Liver (tissue), 9 donors: ENCODE results near the gene SHC2. TPM values are rescaled to one million over a fixed set of nuclear protein-coding genes. Genes with fewer than 3 reads are reported as not detected.

ENCODE experiments used
- DNase-seq: peaks from one replicate; pipeline ENCODE4 v3.0.0-alpha.2; 2017; ENCODE audit warnings: low spot score
- H3K27ac ChIP-seq, 2 donors: one replicate each; pipeline ENCODE4 v1.7.0; 2013; ENCODE audit warnings: inconsistent platforms in 2 of 2, low read length in 2 of 2, control low read depth in 1 of 2, low read depth in 1 of 2, mild to moderate bottlenecking in 1 of 2
- H3K27me3 ChIP-seq, 4 donors: one replicate each; pipeline versions ENCODE4 v1.6.1 to v1.7.0; 2013; ENCODE audit warnings: low read length in 3 of 4, inconsistent platforms in 1 of 4, mild to moderate bottlenecking in 1 of 4, moderate library complexity in 1 of 4; ENCODE audit not compliant: control insufficient read depth in 4 of 4, insufficient read depth in 4 of 4
- H3K36me3 ChIP-seq, 4 donors: one replicate each; pipeline versions ENCODE4 v1.6.1 to v1.7.0; 2013; ENCODE audit warnings: low read length in 3 of 4, mild to moderate bottlenecking in 3 of 4, low read depth in 1 of 4, moderate library complexity in 1 of 4; ENCODE audit not compliant: control insufficient read depth in 4 of 4, insufficient read depth in 3 of 4
- H3K4me1 ChIP-seq, 4 donors: one replicate each; pipeline versions ENCODE4 v1.6.1 to v1.7.0; 2013; ENCODE audit warnings: low read length in 3 of 4, mild to moderate bottlenecking in 3 of 4, moderate library complexity in 1 of 4; ENCODE audit not compliant: control insufficient read depth in 4 of 4, insufficient read depth in 4 of 4
- H3K4me3 ChIP-seq, 3 donors: one replicate each; pipeline versions ENCODE4 v1.6.1 to v1.7.0; 2013; ENCODE audit warnings: low read length in 3 of 3, control low read depth in 1 of 3, low read depth in 1 of 3, mild to moderate bottlenecking in 1 of 3
- H3K9ac ChIP-seq, 2 donors: one replicate each; pipeline ENCODE4 v1.7.0; 2013; ENCODE audit warnings: low read length in 2 of 2, mild to moderate bottlenecking in 2 of 2, moderate library complexity in 2 of 2, control low read depth in 1 of 2, low read depth in 1 of 2
- H3K9me3 ChIP-seq, 4 donors: one replicate each; pipeline versions ENCODE4 v1.6.1 to v1.7.0; 2013; ENCODE audit warnings: low read length in 3 of 4; ENCODE audit not compliant: control insufficient read depth in 4 of 4
- EGR1 ChIP-seq, 2 donors: IDR thresholded peaks; 2 replicates each; pipeline ENCODE4 v1.6.1; 2016 to 2018; ENCODE audit warnings: antibody characterized with exemption in 2 of 2, low read depth in 2 of 2
- FOXA1 ChIP-seq: IDR thresholded peaks from 2 replicates; pipeline ENCODE4 v1.6.1; 2016; ENCODE audit warnings: antibody characterized with exemption
- GABPA ChIP-seq, 2 donors: IDR thresholded peaks in 1 of 2; conservative IDR thresholded peaks in 1 of 2; 2 replicates each; pipeline ENCODE4 v1.6.1; 2016; ENCODE audit warnings: antibody characterized with exemption in 2 of 2, mild to moderate bottlenecking in 1 of 2, moderate library complexity in 1 of 2
- HNF4A ChIP-seq, 2 donors: conservative IDR thresholded peaks; 2 replicates each; pipeline ENCODE4 v1.6.1; 2016; ENCODE audit warnings: antibody characterized with exemption in 2 of 2, mild to moderate bottlenecking in 2 of 2
- HNF4G ChIP-seq: IDR thresholded peaks from 2 replicates; pipeline ENCODE4 v1.6.1; 2016; ENCODE audit warnings: antibody characterized with exemption
- JUND ChIP-seq, 2 donors: IDR thresholded peaks; 2 replicates each; pipeline ENCODE4 v1.6.1; 2016; ENCODE audit warnings: antibody characterized with exemption in 2 of 2
- RXRA ChIP-seq, 2 donors: IDR thresholded peaks; 2 replicates each; pipeline ENCODE4 v1.6.1; 2017 to 2018; ENCODE audit warnings: antibody characterized with exemption in 2 of 2, mild to moderate bottlenecking in 1 of 2
- SP1 ChIP-seq: IDR thresholded peaks from 2 replicates; pipeline ENCODE4 v1.6.1; 2018; ENCODE audit warnings: antibody characterized with exemption, mild to moderate bottlenecking
- TAF1 ChIP-seq: conservative IDR thresholded peaks from 2 replicates; pipeline ENCODE4 v1.6.1; 2016; ENCODE audit warnings: antibody characterized with exemption, mild to moderate bottlenecking
- YY1 ChIP-seq: IDR thresholded peaks from 2 replicates; pipeline ENCODE4 v1.6.1; 2016; ENCODE audit warnings: antibody characterized with exemption, mild to moderate bottlenecking
- WGBS: extraction: QIAGEN DNeasy Blood & Tissue Kit; methylation state at CpG from one replicate; pipeline ENCODE4 v1.1.7; 2013; 5-methylcytosine and 5-hydroxymethylcytosine counted together
- polyA plus RNA-seq, 2 donors: library from polyadenylated mRNA; stranded (reverse) in 1 of 2; unstranded in 1 of 2; fragments of 200-250 nt in 1 of 2; fragments of >200 nt in 1 of 2; fragmentation: Nextera tagmentation in 1 of 2; extraction: Ambion mirVana in 1 of 2; gene quantifications; one replicate each; pipeline versions ENCODE4 v1.2.1 to v1.2.3, GENCODE V29; 2013 to 2015
- total RNA-seq, 2 donors: library from RNA; depleted of rRNA; stranded (reverse); fragments of >200 nt; gene quantifications; one replicate each; pipeline ENCODE4 v1.2.3, GENCODE V29; 2014
- TF ChIP-seq, protein P1 (sequence below): IDR thresholded peaks from 2 replicates; pipeline ENCODE4 v1.6.1; 2016; ENCODE audit warnings: antibody characterized with exemption
- TF ChIP-seq, protein P2 (sequence below): IDR thresholded peaks from 2 replicates; pipeline ENCODE4 v1.6.1; 2016; ENCODE audit warnings: antibody characterized with exemption
- TF ChIP-seq, protein P3 (sequence below): fragments of 150-350 bp; IDR thresholded peaks from 2 replicates; pipeline ENCODE4 v1.5.1; 2017; ENCODE audit warnings: improper control_type of control experiment, low read depth, low read length; ENCODE audit not compliant: missing input control
- TF ChIP-seq, protein P4 (sequence below): IDR thresholded peaks from 2 replicates; pipeline ENCODE4 v1.6.1; 2016; ENCODE audit warnings: antibody characterized with exemption, mild to moderate bottlenecking
- donor health status: healthy.
- donor health status: healthy.
- donor health status: healthy.
- donor health status: healthy.
- donor health status: healthy.

SHC2 gene
- total and polyA plus RNA-seq, 4 donors, result 15.6 to 43.0 (median 23.0) TPM

DNA sequence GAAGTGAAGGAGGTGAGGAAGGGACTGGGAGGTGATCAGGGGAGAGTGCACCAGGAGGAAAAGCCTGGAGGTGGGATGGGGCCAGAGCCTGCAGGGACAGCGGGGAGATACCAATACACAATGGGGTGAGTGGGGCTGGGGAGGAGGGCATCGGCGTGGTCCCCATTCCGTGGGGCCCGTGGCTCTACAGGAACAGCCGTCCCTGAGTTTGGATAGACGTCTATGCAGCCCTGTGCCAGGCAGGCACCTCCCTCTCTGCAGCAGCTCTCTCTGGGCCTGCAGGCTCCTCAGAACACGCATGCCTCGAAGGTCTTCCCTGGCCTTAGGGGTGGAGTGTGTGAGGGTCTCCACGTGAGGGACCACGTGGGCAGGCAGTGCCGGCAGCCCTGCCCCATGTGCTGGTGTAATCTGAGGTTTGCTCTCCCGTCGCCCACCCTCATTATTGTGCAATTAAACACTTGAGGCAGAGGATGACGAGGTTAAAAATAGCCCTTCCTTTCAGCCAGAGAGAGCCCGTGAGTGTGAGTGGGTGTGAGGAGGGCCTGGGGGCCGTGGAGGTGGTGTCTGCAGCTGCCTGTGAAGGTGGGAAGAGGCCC, 68.4 kb downstream of the SHC2 start:
- no peaks in the 10 kb centered on the region for H3K36me3 ChIP-seq
- DNase-seq, result no peak
- H3K27me3 ChIP-seq, result peaks cover 0 to 4% (median 0%) of the 10 kb centered on the region in 4 donors
- H3K4me1 ChIP-seq, result no peaks in the 10 kb centered on the region
- no peak for TF ChIP-seq TAF1
- TF ChIP-seq, protein P1, sequence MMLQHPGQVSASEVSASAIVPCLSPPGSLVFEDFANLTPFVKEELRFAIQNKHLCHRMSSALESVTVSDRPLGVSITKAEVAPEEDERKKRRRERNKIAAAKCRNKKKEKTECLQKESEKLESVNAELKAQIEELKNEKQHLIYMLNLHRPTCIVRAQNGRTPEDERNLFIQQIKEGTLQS, result no peak
- WGBS, result 62% methylated on average over 17 of the region's 17 CpGs
- no peak overlapping the region for H3K27ac ChIP-seq
- no peak overlapping the region for H3K9ac ChIP-seq
- no peak overlapping the region for H3K4me3 ChIP-seq
- no peaks in the 10 kb centered on the region for H3K9me3 ChIP-seq

DNA sequence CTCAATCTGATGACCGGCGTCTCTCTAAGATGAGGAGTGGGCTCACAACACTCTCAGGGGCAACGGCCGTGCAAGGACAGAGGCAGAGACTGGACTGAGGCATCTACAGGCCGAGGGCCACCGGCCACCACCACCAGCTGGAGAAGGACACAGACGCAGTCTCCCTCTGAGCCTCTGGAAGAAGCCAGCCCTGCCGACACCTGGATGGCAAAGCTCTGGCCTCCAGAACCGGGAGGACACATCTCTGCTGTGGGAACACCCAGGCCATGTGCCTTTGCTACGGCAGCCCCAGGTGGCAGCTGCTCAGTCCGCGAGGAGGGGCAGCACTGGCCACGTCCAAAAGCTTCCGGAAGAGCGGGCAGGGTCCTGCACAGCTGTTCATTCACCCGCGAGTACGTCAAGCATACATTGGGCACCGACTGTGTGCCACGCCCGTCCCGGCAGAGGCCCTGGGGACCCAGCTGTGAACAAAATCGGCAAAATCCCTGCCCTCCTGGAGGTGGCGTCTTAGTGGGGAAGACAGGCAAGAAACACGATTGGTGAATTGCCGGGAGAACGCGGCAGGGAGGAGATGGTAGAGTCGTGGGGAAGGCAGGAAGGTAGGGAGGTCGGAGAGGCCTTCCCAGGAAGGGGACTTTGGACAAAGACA, 69.0 kb downstream of the SHC2 start:
- no peak for DNase-seq
- H3K4me3 ChIP-seq, result no peak overlapping the region
- no peak overlapping the region for H3K27ac ChIP-seq
- no peaks in the 10 kb centered on the region for H3K36me3 ChIP-seq
- no peak overlapping the region for H3K9ac ChIP-seq
- H3K27me3 ChIP-seq, result peaks cover 0 to 4% (median 0%) of the 10 kb centered on the region in 4 donors
- 86% methylated on average over 30 of the region's 30 CpGs for WGBS
- no peaks in the 10 kb centered on the region for H3K4me1 ChIP-seq
- TF ChIP-seq HNF4G (no peak), SP1 (no peak), RXRA (IDR thresholded peaks at IDR 0.05) (no peak), HNF4A (conservative IDR thresholded peaks at IDR 0.05) (no peak), JUND (IDR thresholded peaks at IDR 0.05) (no peak)
- TF ChIP-seq, protein P2, sequence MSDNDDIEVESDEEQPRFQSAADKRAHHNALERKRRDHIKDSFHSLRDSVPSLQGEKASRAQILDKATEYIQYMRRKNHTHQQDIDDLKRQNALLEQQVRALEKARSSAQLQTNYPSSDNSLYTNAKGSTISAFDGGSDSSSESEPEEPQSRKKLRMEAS, result no peak
- H3K9me3 ChIP-seq, result no peaks in the 10 kb centered on the region

DNA sequence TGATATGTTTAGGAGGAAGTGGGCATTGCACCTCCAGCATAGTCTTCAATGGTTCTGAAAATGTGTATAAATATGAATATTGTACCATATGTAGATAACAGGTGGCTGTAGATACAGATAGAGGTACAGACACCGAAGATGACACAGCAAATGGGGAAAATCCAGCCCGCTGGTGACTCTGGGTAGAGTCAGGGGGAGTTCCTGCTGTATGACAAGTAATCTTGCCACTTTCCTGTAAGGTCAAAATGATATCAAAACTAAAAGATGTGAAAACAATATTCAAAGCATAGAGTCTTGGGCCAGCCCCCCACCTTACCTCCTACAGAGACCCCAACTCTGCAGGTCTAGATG, 69.7 kb downstream of the SHC2 start:
- Histone ChIP-seq H3K4me1 (no peaks in the 10 kb centered on the region), H3K9ac (no peak overlapping the region), H3K27me3 (peaks cover 0 to 4% (median 0%) of the 10 kb centered on the region in 4 donors), H3K27ac (no peak overlapping the region), H3K4me3 (no peak overlapping the region), H3K36me3 (no peaks in the 10 kb centered on the region), H3K9me3 (no peaks in the 10 kb centered on the region)
- TF ChIP-seq, protein P1, result no peak
- no peak for TF ChIP-seq FOXA1
- DNase-seq, result no peak
- 76% methylated on average over 2 of the region's 2 CpGs for WGBS

DNA sequence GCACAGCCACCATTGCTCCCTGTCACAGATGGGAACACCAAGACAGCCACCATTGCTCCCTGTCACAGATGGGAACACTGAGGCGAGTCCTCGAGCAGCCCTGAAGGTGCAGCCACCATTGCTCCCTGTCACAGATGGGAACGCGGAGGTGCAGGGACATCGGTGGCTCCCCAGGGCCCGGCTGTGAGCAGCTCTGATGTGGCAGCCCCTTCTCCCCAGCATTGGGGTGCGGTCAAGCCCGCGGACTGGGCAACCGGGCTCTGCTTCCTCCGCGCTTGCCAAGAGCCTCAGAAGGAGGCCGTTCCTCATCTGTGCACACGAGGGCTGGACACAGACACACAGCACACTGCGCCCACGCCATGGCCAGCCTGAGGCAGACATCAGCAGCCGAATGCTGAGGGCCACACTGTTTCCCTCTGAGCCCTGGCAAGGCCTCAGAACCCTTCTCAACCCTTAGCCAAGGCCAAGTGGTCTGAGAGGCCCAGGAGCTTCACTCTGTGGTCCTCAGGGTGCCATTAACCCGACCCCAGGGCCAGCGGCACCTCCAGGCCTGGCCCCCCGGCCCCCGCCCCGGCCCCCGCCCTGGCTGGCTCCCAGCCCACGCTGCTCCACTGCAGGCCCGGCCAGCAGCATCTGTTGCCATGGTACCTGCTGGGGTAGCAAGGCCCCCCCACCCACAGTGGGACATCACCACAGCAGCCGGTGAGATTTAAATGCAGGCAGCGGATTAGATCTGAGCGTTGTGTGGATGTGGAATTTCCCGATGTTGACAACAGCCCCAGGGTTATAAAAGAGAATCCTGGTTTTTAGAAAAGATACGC, 70.2 kb downstream of the SHC2 start:
- Histone ChIP-seq H3K9ac (no peak overlapping the region), H3K36me3 (no peaks in the 10 kb centered on the region), H3K4me3 (no peak overlapping the region), H3K9me3 (no peaks in the 10 kb centered on the region), H3K4me1 (no peaks in the 10 kb centered on the region), H3K27me3 (peaks cover 0 to 4% (median 0%) of the 10 kb centered on the region in 4 donors), H3K27ac (no peak overlapping the region)
- no peak for DNase-seq
- 81% methylated on average over 30 of the region's 30 CpGs for WGBS
- TF ChIP-seq RXRA (IDR thresholded peaks at IDR 0.05) (no peak), HNF4G (no peak), YY1 (no peak), JUND (IDR thresholded peaks at IDR 0.05) (no peak), EGR1 (IDR thresholded peaks at IDR 0.05; ENCODE audit: low read depth in 2 of 2) (no peak), GABPA (IDR thresholded peaks at IDR 0.05 in 1 of 2, conservative IDR thresholded peaks at IDR 0.05 in 1 of 2) (no peak), TAF1 (no peak), HNF4A (conservative IDR thresholded peaks at IDR 0.05) (no peak)
- TF ChIP-seq, protein P1, result no peak
- TF ChIP-seq, protein P3, sequence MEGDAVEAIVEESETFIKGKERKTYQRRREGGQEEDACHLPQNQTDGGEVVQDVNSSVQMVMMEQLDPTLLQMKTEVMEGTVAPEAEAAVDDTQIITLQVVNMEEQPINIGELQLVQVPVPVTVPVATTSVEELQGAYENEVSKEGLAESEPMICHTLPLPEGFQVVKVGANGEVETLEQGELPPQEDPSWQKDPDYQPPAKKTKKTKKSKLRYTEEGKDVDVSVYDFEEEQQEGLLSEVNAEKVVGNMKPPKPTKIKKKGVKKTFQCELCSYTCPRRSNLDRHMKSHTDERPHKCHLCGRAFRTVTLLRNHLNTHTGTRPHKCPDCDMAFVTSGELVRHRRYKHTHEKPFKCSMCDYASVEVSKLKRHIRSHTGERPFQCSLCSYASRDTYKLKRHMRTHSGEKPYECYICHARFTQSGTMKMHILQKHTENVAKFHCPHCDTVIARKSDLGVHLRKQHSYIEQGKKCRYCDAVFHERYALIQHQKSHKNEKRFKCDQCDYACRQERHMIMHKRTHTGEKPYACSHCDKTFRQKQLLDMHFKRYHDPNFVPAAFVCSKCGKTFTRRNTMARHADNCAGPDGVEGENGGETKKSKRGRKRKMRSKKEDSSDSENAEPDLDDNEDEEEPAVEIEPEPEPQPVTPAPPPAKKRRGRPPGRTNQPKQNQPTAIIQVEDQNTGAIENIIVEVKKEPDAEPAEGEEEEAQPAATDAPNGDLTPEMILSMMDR, result no peak
- TF ChIP-seq, protein P4, sequence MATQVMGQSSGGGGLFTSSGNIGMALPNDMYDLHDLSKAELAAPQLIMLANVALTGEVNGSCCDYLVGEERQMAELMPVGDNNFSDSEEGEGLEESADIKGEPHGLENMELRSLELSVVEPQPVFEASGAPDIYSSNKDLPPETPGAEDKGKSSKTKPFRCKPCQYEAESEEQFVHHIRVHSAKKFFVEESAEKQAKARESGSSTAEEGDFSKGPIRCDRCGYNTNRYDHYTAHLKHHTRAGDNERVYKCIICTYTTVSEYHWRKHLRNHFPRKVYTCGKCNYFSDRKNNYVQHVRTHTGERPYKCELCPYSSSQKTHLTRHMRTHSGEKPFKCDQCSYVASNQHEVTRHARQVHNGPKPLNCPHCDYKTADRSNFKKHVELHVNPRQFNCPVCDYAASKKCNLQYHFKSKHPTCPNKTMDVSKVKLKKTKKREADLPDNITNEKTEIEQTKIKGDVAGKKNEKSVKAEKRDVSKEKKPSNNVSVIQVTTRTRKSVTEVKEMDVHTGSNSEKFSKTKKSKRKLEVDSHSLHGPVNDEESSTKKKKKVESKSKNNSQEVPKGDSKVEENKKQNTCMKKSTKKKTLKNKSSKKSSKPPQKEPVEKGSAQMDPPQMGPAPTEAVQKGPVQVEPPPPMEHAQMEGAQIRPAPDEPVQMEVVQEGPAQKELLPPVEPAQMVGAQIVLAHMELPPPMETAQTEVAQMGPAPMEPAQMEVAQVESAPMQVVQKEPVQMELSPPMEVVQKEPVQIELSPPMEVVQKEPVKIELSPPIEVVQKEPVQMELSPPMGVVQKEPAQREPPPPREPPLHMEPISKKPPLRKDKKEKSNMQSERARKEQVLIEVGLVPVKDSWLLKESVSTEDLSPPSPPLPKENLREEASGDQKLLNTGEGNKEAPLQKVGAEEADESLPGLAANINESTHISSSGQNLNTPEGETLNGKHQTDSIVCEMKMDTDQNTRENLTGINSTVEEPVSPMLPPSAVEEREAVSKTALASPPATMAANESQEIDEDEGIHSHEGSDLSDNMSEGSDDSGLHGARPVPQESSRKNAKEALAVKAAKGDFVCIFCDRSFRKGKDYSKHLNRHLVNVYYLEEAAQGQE, result no peak
